CD4-positive, alpha-beta T cell treated with Interleukin-10 for 1 hour (primary cell): ENCODE measurements around the gene COL2A1.
A peak's percentile ranks its signal among the peaks of the same experiment; 100 is the strongest.

Experiments
- DNase-seq: peaks from one replicate; pipeline ENCODE4 v3.0.0-alpha.2; 2020

The COL2A1 gene

GRCh38 chr12:47942614-47943225, 61.6 kb downstream of the COL2A1 start:
- no peak for DNase-seq

DNA sequence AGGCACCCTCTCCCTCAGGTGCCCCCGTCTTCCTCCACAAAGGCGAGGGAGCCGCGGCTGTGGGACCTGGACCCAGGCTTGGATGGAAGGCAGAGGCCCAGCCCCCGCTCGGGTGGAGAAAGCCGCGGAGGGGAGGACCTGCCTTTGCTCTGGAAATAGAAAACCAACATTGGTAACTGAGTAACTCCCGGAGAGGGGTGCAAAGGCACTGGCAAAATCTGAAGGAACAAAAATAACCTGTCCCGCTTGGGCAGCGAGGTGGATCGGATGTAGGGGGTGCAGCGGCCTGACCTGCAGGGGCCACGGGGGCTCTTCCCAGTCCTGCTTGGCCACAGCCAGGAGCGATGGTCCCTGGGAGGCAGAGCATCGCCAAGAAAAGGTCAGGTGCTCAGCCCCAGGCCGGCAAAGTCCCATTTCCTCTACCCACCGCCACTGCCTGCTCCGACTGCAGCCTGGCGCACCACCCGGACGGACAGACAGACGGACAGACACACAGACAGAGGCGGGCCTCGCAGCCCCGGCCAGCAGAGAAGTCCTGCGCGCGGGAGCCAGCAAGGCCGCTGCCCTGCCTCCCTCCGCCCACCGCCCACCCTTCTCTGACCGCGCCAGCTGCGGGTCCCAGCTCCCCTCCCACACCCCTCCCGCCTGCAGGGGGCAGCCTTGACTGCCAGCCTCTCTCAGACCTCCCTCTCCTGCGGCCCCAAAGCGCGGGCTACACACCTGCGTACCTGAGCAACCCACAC, 62.2 kb downstream of the COL2A1 start:
- DNase-seq = peak; percentile 53

DNA sequence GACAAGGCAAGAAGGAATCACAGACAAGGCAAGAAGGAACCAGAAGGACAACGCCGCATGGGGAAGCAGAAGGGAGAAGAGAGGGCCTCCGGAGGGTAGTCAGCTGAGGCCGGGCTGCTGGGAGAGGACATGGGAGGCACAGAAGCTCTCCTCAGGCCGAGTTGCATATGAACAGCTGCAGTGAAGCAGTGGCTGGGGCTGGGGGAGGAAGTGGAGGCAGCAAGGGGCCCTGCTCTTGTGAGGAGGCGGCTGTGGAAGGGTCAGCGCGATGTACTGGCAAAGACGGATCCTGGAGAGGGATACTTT, 62.8 kb downstream of the COL2A1 start:
- no peak for DNase-seq

- no peak for DNase-seq
Measured at GRCh38 chr12:47940773-47941474, 63.4 kb downstream of the COL2A1 start.

- DNase-seq = no peak
Measured at GRCh38 chr12:47939009-47939601, 65.2 kb downstream of the COL2A1 start.

DNA sequence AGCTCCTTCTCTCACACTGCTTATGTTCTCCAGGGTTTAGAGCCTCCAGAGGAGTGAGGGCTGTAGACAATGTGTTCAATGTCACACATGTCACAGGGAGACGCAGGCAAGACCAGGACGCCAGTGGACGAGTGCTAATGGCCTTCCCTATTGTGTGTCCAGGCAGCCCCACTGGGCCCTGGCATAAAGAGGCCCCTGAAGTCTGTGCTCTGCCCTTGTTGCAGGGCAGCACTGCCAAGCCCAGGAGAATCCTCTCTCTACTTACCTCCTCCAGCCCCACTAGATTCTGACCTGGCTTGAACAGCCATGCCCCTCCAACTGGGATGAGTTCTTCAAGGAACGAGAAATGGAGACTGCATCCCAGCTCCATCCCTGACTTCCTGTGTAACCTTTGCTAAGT, 65.7 kb downstream of the COL2A1 start:
- no peak for DNase-seq

DNA sequence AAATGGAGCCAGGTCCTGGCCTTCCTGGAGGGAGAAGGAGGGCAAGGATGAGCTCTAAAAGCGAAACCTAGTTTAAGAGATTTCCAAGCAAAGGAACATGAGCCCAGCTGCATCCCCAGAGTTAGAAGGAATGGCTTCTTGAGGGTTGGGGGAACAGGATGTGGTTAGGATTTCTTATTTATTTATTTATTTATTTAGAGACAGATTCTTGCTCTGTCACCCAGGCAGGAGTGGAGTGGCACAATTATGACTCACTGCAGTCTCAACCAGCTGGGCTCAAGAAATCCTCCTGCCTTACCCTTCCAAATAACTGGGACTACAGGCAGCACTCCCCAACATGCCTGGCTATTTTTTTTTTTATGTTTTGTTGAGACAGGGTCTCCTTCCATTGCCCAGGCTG, 66.2 kb downstream of the COL2A1 start:
- DNase-seq = no peak

GRCh38 chr12:47935184-47935583, 69.1 kb downstream of the COL2A1 start:
- no peak for DNase-seq

DNA sequence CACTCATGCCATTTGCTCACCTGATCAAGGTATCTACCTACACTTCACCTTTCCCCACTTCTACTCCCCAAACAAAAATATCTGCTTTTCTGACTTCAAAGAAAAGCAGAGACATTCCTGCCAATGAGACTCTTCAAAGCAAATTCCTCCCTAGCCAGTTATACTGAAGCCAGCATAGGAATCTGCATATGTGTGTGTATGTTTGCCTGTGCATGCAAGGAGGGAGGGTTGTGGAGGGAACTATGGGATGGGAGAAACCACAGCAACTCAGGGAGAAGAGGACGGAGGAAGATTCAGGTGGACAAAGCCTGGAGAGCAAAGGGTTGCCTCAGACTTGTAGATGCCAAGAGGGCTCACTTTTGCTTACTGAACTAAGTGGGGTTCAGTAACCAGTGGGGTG, 73.1 kb downstream of the COL2A1 start:
- no peak for DNase-seq

DNA sequence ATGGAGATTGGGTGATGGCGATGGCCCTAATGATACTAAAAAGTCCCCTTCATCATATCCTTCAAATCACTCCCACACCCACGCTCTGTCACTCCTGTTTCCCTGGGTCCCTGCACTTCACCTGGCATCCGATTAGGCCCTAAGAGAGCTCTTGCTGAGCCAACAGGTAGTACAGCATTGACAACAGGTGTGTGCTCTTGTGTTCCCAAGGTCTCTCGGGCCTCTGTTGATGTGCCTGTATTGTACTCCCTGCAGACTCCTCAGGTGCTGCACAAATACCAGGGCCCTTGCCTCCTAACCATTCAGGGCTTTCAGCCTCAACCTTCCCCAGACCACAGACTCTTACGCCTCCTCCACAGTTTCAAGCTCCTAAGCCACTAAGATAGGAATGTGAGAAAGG, 73.6 kb downstream of the COL2A1 start:
- no peak for DNase-seq

- no peak for DNase-seq
Measured at GRCh38 chr12:47927346-47927745, 76.9 kb downstream of the COL2A1 start.
